Endothelial cell of umbilical vein (primary cell): ENCODE measurements around the gene THEM5. TPM values are rescaled to one million over a fixed set of nuclear protein-coding genes. Genes with fewer than 3 reads are reported as not detected.

ENCODE experiments used
- BruUV-seq: library from RNA; stranded (reverse); fragments of 400-500 nt; replicated peaks from 2 replicates; lab custom pipeline; 2021; lab: Mats Ljungman, UMichigan
- CTCF ChIA-PET: fragments of 300-600, 350-600 bp; sonication (Branson Sonifier 250); formaldehyde crosslinking; loops from one replicate; lab custom pipeline; 2021; ENCODE audit warnings: antibody characterized with exemption, inconsistent platforms; lab: Charles Lee
- POLR2A ChIA-PET: fragments of 300-600, 350-600 bp; sonication (Branson Sonifier 250); formaldehyde crosslinking; loops from one replicate; lab custom pipeline; 2021; ENCODE audit warnings: antibody characterized with exemption, inconsistent platforms; lab: Charles Lee
- DNase-seq: peaks from one replicate; pipeline ENCODE4 v3.0.0-alpha.2; 2011; ENCODE audit warnings: low read depth, low spot score
- FAIRE-seq: peaks from 2 replicates; lab custom pipeline; 2011; peaks lifted over from hg19 to GRCh38; lab: Jason Lieb, UNC
- H2AFZ ChIP-seq: 2 replicates; pipeline ENCODE4 v1.6.0; 2012; ENCODE audit warnings: low read depth, low read length, control low read depth, inconsistent platforms
- H3K27ac ChIP-seq: 2 replicates; pipeline ENCODE4 v1.5.1; 2011; ENCODE audit warnings: low read depth, mild to moderate bottlenecking, control low read depth, low read length, moderate library complexity; ENCODE audit not compliant: insufficient read depth
- H3K27me3 ChIP-seq, 2 experiments: 2 replicates each; pipeline versions ENCODE4 v1.6.0 to v1.6.1; 2011; ENCODE audit warnings: low read length in 2 of 2, mixed read lengths in 1 of 2; ENCODE audit not compliant: control insufficient read depth in 2 of 2, insufficient read depth in 2 of 2
- H3K36me3 ChIP-seq, 2 experiments: 2 replicates in 1 of 2; 3 replicates in 1 of 2; pipeline ENCODE4 v1.5.1; 2011; ENCODE audit warnings: low read length in 2 of 2, mild to moderate bottlenecking in 1 of 2, moderate library complexity in 1 of 2; ENCODE audit not compliant: control insufficient read depth in 2 of 2, insufficient read depth in 2 of 2; ENCODE audit errors: extremely low read depth in 1 of 2
- H3K4me1 ChIP-seq: 3 replicates; pipeline ENCODE4 v1.5.1; 2011; ENCODE audit warnings: mild to moderate bottlenecking, low read length; ENCODE audit not compliant: control insufficient read depth, insufficient read depth; ENCODE audit errors: extremely low read depth
- H3K4me2 ChIP-seq: 2 replicates; pipeline ENCODE4 v1.6.1; 2011; ENCODE audit warnings: low read length, control low read depth, mixed read lengths; ENCODE audit not compliant: insufficient read depth
- H3K4me3 ChIP-seq, 3 experiments: fragments of 200-600 bp in 1 of 3; sonication (generic), shearing (Covaris generic) in 1 of 3; replicated peaks in 1 of 3; 2 replicates each; pipeline ENCODE4 v1.5.1; 2011 to 2016; ENCODE audit warnings: control low read depth in 3 of 3, low read length in 3 of 3, mild to moderate bottlenecking in 2 of 3, inconsistent platforms in 1 of 3, low read depth in 1 of 3, moderate library complexity in 1 of 3; ENCODE audit not compliant: insufficient read depth in 1 of 3
- H3K79me2 ChIP-seq: 2 replicates; pipeline ENCODE4 v1.6.0; 2012; ENCODE audit warnings: low read length, inconsistent platforms; ENCODE audit not compliant: control insufficient read depth, insufficient read depth
- H3K9ac ChIP-seq: replicated peaks from 2 replicates; pipeline ENCODE3; 2011; ENCODE audit warnings: low read length, control low read depth; ENCODE audit not compliant: insufficient read depth; ENCODE audit errors: extremely low read depth
- H3K9me1 ChIP-seq: replicated peaks from 3 replicates; pipeline ENCODE4 v1.6.0; 2011; ENCODE audit warnings: mild to moderate bottlenecking, low read length; ENCODE audit not compliant: control insufficient read depth, insufficient read depth; ENCODE audit errors: extremely low read depth
- H3K9me3 ChIP-seq: replicated peaks from 2 replicates; pipeline ENCODE4 v1.5.1; 2012; ENCODE audit warnings: low read length, inconsistent platforms; ENCODE audit not compliant: control insufficient read depth, insufficient read depth
- H4K20me1 ChIP-seq: replicated peaks from 2 replicates; pipeline ENCODE3; 2011; ENCODE audit warnings: mild to moderate bottlenecking, low read length; ENCODE audit not compliant: control insufficient read depth, insufficient read depth; ENCODE audit errors: extremely low read depth
- CTCF ChIP-seq, 2 donors: IDR thresholded peaks; 1 replicate in 1 of 2; 2 replicates in 1 of 2; pipeline ENCODE4 v1.5.1; 2011; ENCODE audit warnings: low read length in 2 of 2, mild to moderate bottlenecking in 2 of 2, moderate library complexity in 2 of 2, control low read depth in 1 of 2, inconsistent platforms in 1 of 2, low read depth in 1 of 2; ENCODE audit not compliant: insufficient read depth in 1 of 2; ENCODE audit errors: extremely low read depth in 1 of 2
- EZH2 ChIP-seq: IDR thresholded peaks from 2 replicates; pipeline ENCODE4 v1.6.1; 2012; ENCODE audit warnings: borderline replicate concordance, low read depth, mild to moderate bottlenecking, moderate library complexity, low read length, inconsistent platforms; ENCODE audit not compliant: severe bottlenecking
- FOS ChIP-seq: IDR thresholded peaks from 2 replicates; pipeline ENCODE4 v1.6.1; 2011; ENCODE audit warnings: mild to moderate bottlenecking, low read length, moderate library complexity, borderline replicate concordance; ENCODE audit not compliant: insufficient read depth
- GATA2 ChIP-seq: IDR thresholded peaks from 2 replicates; pipeline ENCODE4 v1.7.0; 2011; ENCODE audit warnings: low read depth, mild to moderate bottlenecking, moderate library complexity, mixed read lengths, low read length; ENCODE audit not compliant: insufficient read length, insufficient read depth
- JUN ChIP-seq: IDR thresholded peaks from 2 replicates; pipeline ENCODE4 v1.6.1; 2011; ENCODE audit warnings: borderline replicate concordance, low read depth; ENCODE audit not compliant: insufficient read length, insufficient read depth
- MAX ChIP-seq: IDR thresholded peaks from 2 replicates; pipeline ENCODE4 v1.6.1; 2011; ENCODE audit not compliant: insufficient read depth, insufficient read length
- MYC ChIP-seq: IDR thresholded peaks from one replicate; pipeline ENCODE4 v1.6.1; 2011; ENCODE audit warnings: mild to moderate bottlenecking, low read depth, low read length
- POLR2A ChIP-seq: IDR thresholded peaks from 2 replicates; pipeline ENCODE4 v1.6.1; 2012; ENCODE audit warnings: low read depth, mild to moderate bottlenecking, control low read depth, low read length
- POLR2AphosphoS5 ChIP-seq: IDR thresholded peaks from 2 replicates; pipeline ENCODE4 v1.6.1; 2012; ENCODE audit warnings: low read depth, mild to moderate bottlenecking, control low read depth, low read length, moderate library complexity; ENCODE audit not compliant: insufficient read depth
- dilution Hi-C: fragments of 300-500 bp; cut with MboI; formaldehyde crosslinking; loops from one replicate; pipeline ENCODE4 v1.15.0; 2019; ENCODE audit warnings: low sequenced_read_pairs; ENCODE audit not compliant: extremely low pct_ligation_motif_present
- intact Hi-C: fragments of 100-400 bp; cut with micrococcal nuclease; formaldehyde crosslinking; loops from one replicate; pipeline ENCODE4 v1.10.0; 2022
- polyA plus RNA-seq, 4 experiments: library from polyadenylated mRNA; depleted of rRNA in 3 of 4; stranded (reverse) in 3 of 4; unstranded in 1 of 4; fragments of >200 nt; gene quantifications; 2 replicates each; pipeline versions ENCODE4 v1.2.1 to v1.2.3, GENCODE V29; 2011 to 2012; ENCODE audit warnings: missing spikeins in 1 of 4
- total RNA-seq: library from RNA; stranded (reverse); gene quantifications from 2 replicates; pipeline ENCODE4 v1.2.3, GENCODE V29; 2021

The THEM5 gene
- total and polyA plus RNA-seq, 2 donors (not counting 3 experiments of a cell fraction or from before 2014, with no cell fraction given) = not detected

GRCh38 chr1:151814971-151815545, 38.5 kb downstream of the THEM5 start:
- Histone ChIP-seq H3K9ac (no peak overlapping the region), H2AFZ (no peak overlapping the region), H3K36me3 (no peaks in the 10 kb centered on the region), H3K27ac (no peak overlapping the region), H3K4me2 (no peak overlapping the region), H3K4me3 (no peak overlapping the region), H4K20me1 (no peaks in the 10 kb centered on the region), H3K79me2 (no peaks in the 10 kb centered on the region), H3K4me1 (no peaks in the 10 kb centered on the region), H3K9me1 (no peaks in the 10 kb centered on the region), H3K9me3 (no peaks in the 10 kb centered on the region), H3K27me3 (peaks cover 0 to 3% of the 10 kb centered on the region in 2 experiments)
- FAIRE-seq (no peak), DNase-seq (no peak)
- dilution Hi-C loops = no loop called here
- BruUV-seq = no TSS peak
- ChIA-PET POLR2A (no interaction called here), CTCF (no interaction called here)
- intact Hi-C loops = no loop called here
- no peak for TF ChIP-seq FOS
- no peak for TF ChIP-seq POLR2AphosphoS5
- TF ChIP-seq MYC = no peak
- no peak for TF ChIP-seq GATA2
- TF ChIP-seq POLR2A = no peak
- TF ChIP-seq CTCF (IDR thresholded peaks at IDR 0.05; ENCODE audit: extremely low read depth in 1 of 2, insufficient read depth in 1 of 2, low read depth in 1 of 2, low read length in 2 of 2) = no peak
- no peak for TF ChIP-seq EZH2
- no peak for TF ChIP-seq MAX
- no peak for TF ChIP-seq JUN
